Ascending aorta (tissue), 2 donors: ENCODE data around the gene ASIC5. TPM values are rescaled to one million over a fixed set of nuclear protein-coding genes. Genes with fewer than 3 reads are reported as not detected.

Source experiments
- DNase-seq, 2 donors: peaks; one replicate each; pipeline ENCODE4 v3.0.0-alpha.2; 2019; ENCODE audit warnings: low spot score in 2 of 2
- H3K27ac ChIP-seq, 2 donors: fragments of 200-600 bp; sonication (generic); one replicate each; pipeline ENCODE4 v1.5.1; 2016 to 2017; ENCODE audit warnings: mild to moderate bottlenecking in 1 of 2
- H3K27me3 ChIP-seq: fragments of 200-600 bp; sonication (generic); one replicate; pipeline ENCODE4 v1.5.1; 2017
- H3K36me3 ChIP-seq, 2 donors: fragments of 200-600 bp; sonication (generic); one replicate each; pipeline ENCODE4 v1.5.1; 2016
- H3K4me1 ChIP-seq, 2 donors: fragments of 200-600 bp; sonication (generic); one replicate each; pipeline ENCODE4 v1.5.1; 2016 to 2017; ENCODE audit warnings: mild to moderate bottlenecking in 1 of 2
- H3K4me3 ChIP-seq, 2 donors: fragments of 200-600 bp; sonication (generic); one replicate each; pipeline ENCODE4 v1.5.1; 2016 to 2017; ENCODE audit warnings: mild to moderate bottlenecking in 1 of 2
- H3K9me3 ChIP-seq, 2 donors: fragments of 200-600 bp; sonication (generic); one replicate each; pipeline ENCODE4 v1.5.1; 2016
- CTCF ChIP-seq, 3 experiments: fragments of 200-600 bp in 2 of 3; fragments of 450-650 bp in 1 of 3; sonication (generic) in 2 of 3; IDR thresholded peaks; one replicate each; pipeline ENCODE4 v1.5.1; 2016 to 2019; ENCODE audit warnings: antibody characterized with exemption in 3 of 3, mild to moderate bottlenecking in 1 of 3, moderate library complexity in 1 of 3
- intact Hi-C: fragments of 100-400 bp; cut with DNase I; formaldehyde crosslinking; loops from one replicate; pipeline ENCODE4 v1.15.1; 2023
- total RNA-seq: library from RNA; depleted of rRNA; stranded (reverse); fragments of >200 nt; gene quantifications from one replicate; pipeline ENCODE4 v1.1.0, GENCODE V29; 2016

Gene ASIC5
- total RNA-seq, 1 donor from 2014 or later: not detected

- no peaks in the 10 kb centered on the region for H3K27me3 ChIP-seq
- DNase-seq: no peak
- no peaks in the 10 kb centered on the region for H3K36me3 ChIP-seq
- no peak for TF ChIP-seq CTCF (IDR thresholded peaks at IDR 0.05)
- intact Hi-C loops: no loop called here
- H3K27ac ChIP-seq: no peak overlapping the region
- H3K9me3 ChIP-seq: no peaks in the 10 kb centered on the region
- no peaks in the 10 kb centered on the region for H3K4me1 ChIP-seq
- H3K4me3 ChIP-seq: no peak overlapping the region
Measured at GRCh38 chr4:155822572-155822971, 43.5 kb downstream of the ASIC5 start.

GRCh38 chr4:155820887-155821518 is 45.1 kb downstream of the ASIC5 start:
- H3K36me3 ChIP-seq: no peaks in the 10 kb centered on the region
- no peak overlapping the region for H3K27ac ChIP-seq
- no peaks in the 10 kb centered on the region for H3K4me1 ChIP-seq
- intact Hi-C loops: no loop called here
- no peaks in the 10 kb centered on the region for H3K9me3 ChIP-seq
- DNase-seq: no peak
- no peaks in the 10 kb centered on the region for H3K27me3 ChIP-seq
- H3K4me3 ChIP-seq: no peak overlapping the region
- TF ChIP-seq CTCF (IDR thresholded peaks at IDR 0.05): no peak

- intact Hi-C loops: no loop called here
- no peaks in the 10 kb centered on the region for H3K36me3 ChIP-seq
- TF ChIP-seq CTCF (IDR thresholded peaks at IDR 0.05): no peak
- H3K9me3 ChIP-seq: no peaks in the 10 kb centered on the region
- no peaks in the 10 kb centered on the region for H3K4me1 ChIP-seq
- H3K27me3 ChIP-seq: no peaks in the 10 kb centered on the region
- H3K4me3 ChIP-seq: no peak overlapping the region
- no peak for DNase-seq
- H3K27ac ChIP-seq: no peak overlapping the region
Measured at GRCh38 chr4:155819066-155819465, 47.0 kb downstream of the ASIC5 start.

- TF ChIP-seq CTCF (IDR thresholded peaks at IDR 0.05): no peak
- Histone ChIP-seq H3K36me3 (no peaks in the 10 kb centered on the region), H3K27me3 (no peaks in the 10 kb centered on the region), H3K27ac (no peak overlapping the region), H3K4me3 (no peak overlapping the region), H3K9me3 (no peaks in the 10 kb centered on the region), H3K4me1 (no peaks in the 10 kb centered on the region)
- DNase-seq: no peak
- intact Hi-C loops: no loop called here
Measured at GRCh38 chr4:155818639-155819038, 47.4 kb downstream of the ASIC5 start.

- no peaks in the 10 kb centered on the region for H3K27me3 ChIP-seq
- H3K36me3 ChIP-seq: no peaks in the 10 kb centered on the region
- no peak overlapping the region for H3K27ac ChIP-seq
- H3K4me3 ChIP-seq: no peak overlapping the region
- DNase-seq: no peak
- no peak for TF ChIP-seq CTCF (IDR thresholded peaks at IDR 0.05)
- no peaks in the 10 kb centered on the region for H3K9me3 ChIP-seq
- intact Hi-C loops: no loop called here
- H3K4me1 ChIP-seq: no peaks in the 10 kb centered on the region
Measured at GRCh38 chr4:155811083-155811482, 55.0 kb downstream of the ASIC5 start.

GRCh38 chr4:155809835-155810234 is 56.2 kb downstream of the ASIC5 start:
- Histone ChIP-seq H3K27me3 (no peaks in the 10 kb centered on the region), H3K4me1 (peaks cover 0 to 8% of the 10 kb centered on the region in 2 donors), H3K9me3 (no peaks in the 10 kb centered on the region), H3K36me3 (no peaks in the 10 kb centered on the region), H3K4me3 (no peak overlapping the region), H3K27ac (no peak overlapping the region)
- DNase-seq: no peak
- peak; percentile 50 to 69 (median 61) for TF ChIP-seq CTCF (IDR thresholded peaks at IDR 0.05)
- intact Hi-C loops: no loop called here
